Left lung (tissue), 10 donors: Measurements from ENCODE around the gene GLTP. TPM values are rescaled to one million over a fixed set of nuclear protein-coding genes. Genes with fewer than 3 reads are reported as not detected.

Experiments
- ATAC-seq: fragments of 200-7000 bp; cut with Tn5 transposase; one replicate; pipeline ENCODE4 v1.9.1; 2020; ENCODE audit warnings: moderate library complexity
- DNase-seq, 4 donors: peaks; one replicate each; pipeline ENCODE4 v3.0.0-alpha.2; 2013 to 2020
- H3K27ac ChIP-seq, 2 donors: fragments of 200-600 bp; sonication (generic) in 1 of 2; one replicate each; pipeline versions ENCODE4 v1.5.0 to v1.8.0; 2020 to 2021
- H3K27me3 ChIP-seq, 2 donors: fragments of 200-600 bp; sonication (generic) in 1 of 2; one replicate each; pipeline versions ENCODE4 v1.5.0 to v1.8.0; 2020 to 2021
- H3K36me3 ChIP-seq, 2 donors: fragments of 200-600 bp; sonication (generic) in 1 of 2; one replicate each; pipeline versions ENCODE4 v1.5.0 to v1.8.0; 2020 to 2021
- H3K4me1 ChIP-seq, 2 donors: fragments of 200-600 bp; one replicate each; pipeline ENCODE4 v1.8.0; 2021
- H3K4me3 ChIP-seq, 2 donors: fragments of 200-600 bp; sonication (generic) in 1 of 2; one replicate each; pipeline versions ENCODE4 v1.5.0 to v1.8.0; 2020 to 2021; ENCODE audit warnings: mild to moderate bottlenecking in 1 of 2
- H3K9me3 ChIP-seq, 2 donors: fragments of 200-600 bp; sonication (generic) in 1 of 2; one replicate each; pipeline versions ENCODE4 v1.5.0 to v1.8.0; 2020 to 2021
- CTCF ChIP-seq, 2 donors: fragments of 200-600 bp; sonication (generic) in 1 of 2; IDR thresholded peaks; one replicate each; pipeline versions ENCODE4 v1.5.0 to v1.8.0; 2021; ENCODE audit warnings: antibody characterized with exemption in 2 of 2
- intact Hi-C, 2 donors: fragments of 100-400 bp; cut with DNase I; formaldehyde crosslinking; loops; one replicate each; pipeline versions ENCODE4 v1.11.2 to v1.14.2; 2022
- polyA plus RNA-seq, 6 donors: library from polyadenylated mRNA; unstranded; fragments of 120-200 nt; gene quantifications; one replicate each; pipeline ENCODE4 v1.2.1, GENCODE V29; 2013; ENCODE audit not compliant: insufficient read length in 6 of 6
- total RNA-seq, 2 donors: library from RNA; stranded (reverse); fragmentation: NEBNext Ultra II Directional; extraction: Animal tissue kit (Norgen Biotek cat#: 25700); gene quantifications; one replicate each; pipeline ENCODE4 v1.2.1, GENCODE V29; 2021
- donor health status: DM: no; HTN: yes; CAD: no.
- donor health status: DM: no; HTN: no; CAD: no.

The GLTP gene
- total and polyA plus RNA-seq, 8 donors = 30.1 to 43.3 (median 32.5) TPM

GRCh38 chr12:109832541-109833306, 47.6 kb downstream of the GLTP start:
- intact Hi-C loops = no loop called here
- Histone ChIP-seq H3K27ac (no peak overlapping the region), H3K4me3 (peak overlapping the region; percentile 34 to 42), H3K27me3 (peaks cover 4 to 46% of the 10 kb centered on the region in 2 donors), H3K36me3 (no peaks in the 10 kb centered on the region), H3K9me3 (no peaks in the 10 kb centered on the region), H3K4me1 (peaks cover 0 to 28% of the 10 kb centered on the region in 2 donors)
- TF ChIP-seq CTCF (IDR thresholded peaks at IDR 0.05) = no peak
- ATAC-seq = no peak
- DNase-seq = no peak

- intact Hi-C loops = no loop called here
- no peak for ATAC-seq
- H3K27me3 ChIP-seq = peaks cover 4 to 46% of the 10 kb centered on the region in 2 donors
- no peak overlapping the region for H3K27ac ChIP-seq
- no peaks in the 10 kb centered on the region for H3K36me3 ChIP-seq
- H3K4me1 ChIP-seq = peaks cover 0 to 36% of the 10 kb centered on the region in 2 donors
- TF ChIP-seq CTCF (IDR thresholded peaks at IDR 0.05) = no peak
- no peak overlapping the region for H3K4me3 ChIP-seq
- DNase-seq = no peak
- H3K9me3 ChIP-seq = no peaks in the 10 kb centered on the region
Measured at GRCh38 chr12:109831929-109832328, 48.4 kb downstream of the GLTP start.

GRCh38 chr12:109831365-109831764, 49.0 kb downstream of the GLTP start:
- TF ChIP-seq CTCF (IDR thresholded peaks at IDR 0.05) = no peak
- Histone ChIP-seq H3K4me3 (no peak overlapping the region), H3K9me3 (no peaks in the 10 kb centered on the region), H3K4me1 (peaks cover 0 to 36% of the 10 kb centered on the region in 2 donors), H3K36me3 (no peaks in the 10 kb centered on the region), H3K27me3 (peaks cover 4 to 46% of the 10 kb centered on the region in 2 donors), H3K27ac (no peak overlapping the region)
- intact Hi-C loops = no loop called here
- DNase-seq (no peak), ATAC-seq (no peak)

GRCh38 chr12:109830718-109831117, 49.6 kb downstream of the GLTP start:
- ATAC-seq (no peak), DNase-seq (no peak)
- H3K36me3 ChIP-seq = no peaks in the 10 kb centered on the region
- no peak overlapping the region for H3K27ac ChIP-seq
- TF ChIP-seq CTCF (IDR thresholded peaks at IDR 0.05) = no peak
- peaks cover 0 to 36% of the 10 kb centered on the region in 2 donors for H3K4me1 ChIP-seq
- intact Hi-C loops = no loop called here
- H3K4me3 ChIP-seq = no peak overlapping the region
- peaks cover 4 to 46% of the 10 kb centered on the region in 2 donors for H3K27me3 ChIP-seq
- H3K9me3 ChIP-seq = no peaks in the 10 kb centered on the region

GRCh38 chr12:109830267-109830666, 50.1 kb downstream of the GLTP start:
- no peak for TF ChIP-seq CTCF (IDR thresholded peaks at IDR 0.05)
- no peaks in the 10 kb centered on the region for H3K9me3 ChIP-seq
- no peak overlapping the region for H3K27ac ChIP-seq
- intact Hi-C loops = no loop called here
- ATAC-seq (no peak), DNase-seq (no peak)
- no peaks in the 10 kb centered on the region for H3K36me3 ChIP-seq
- no peak overlapping the region for H3K4me3 ChIP-seq
- peaks cover 4 to 46% of the 10 kb centered on the region in 2 donors for H3K27me3 ChIP-seq
- peaks cover 0 to 36% of the 10 kb centered on the region in 2 donors for H3K4me1 ChIP-seq
